ENCODE measurements around the gene TPP1. TPM values are rescaled to one million over a fixed set of nuclear protein-coding genes. Genes with fewer than 3 reads are reported as not detected.
A peak's percentile ranks its signal among the peaks of the same experiment; 100 is the strongest.

The TPP1 gene
- 29.4 TPM for polyA plus RNA-seq (2012; ENCODE audit: missing spikeins)

DNA sequence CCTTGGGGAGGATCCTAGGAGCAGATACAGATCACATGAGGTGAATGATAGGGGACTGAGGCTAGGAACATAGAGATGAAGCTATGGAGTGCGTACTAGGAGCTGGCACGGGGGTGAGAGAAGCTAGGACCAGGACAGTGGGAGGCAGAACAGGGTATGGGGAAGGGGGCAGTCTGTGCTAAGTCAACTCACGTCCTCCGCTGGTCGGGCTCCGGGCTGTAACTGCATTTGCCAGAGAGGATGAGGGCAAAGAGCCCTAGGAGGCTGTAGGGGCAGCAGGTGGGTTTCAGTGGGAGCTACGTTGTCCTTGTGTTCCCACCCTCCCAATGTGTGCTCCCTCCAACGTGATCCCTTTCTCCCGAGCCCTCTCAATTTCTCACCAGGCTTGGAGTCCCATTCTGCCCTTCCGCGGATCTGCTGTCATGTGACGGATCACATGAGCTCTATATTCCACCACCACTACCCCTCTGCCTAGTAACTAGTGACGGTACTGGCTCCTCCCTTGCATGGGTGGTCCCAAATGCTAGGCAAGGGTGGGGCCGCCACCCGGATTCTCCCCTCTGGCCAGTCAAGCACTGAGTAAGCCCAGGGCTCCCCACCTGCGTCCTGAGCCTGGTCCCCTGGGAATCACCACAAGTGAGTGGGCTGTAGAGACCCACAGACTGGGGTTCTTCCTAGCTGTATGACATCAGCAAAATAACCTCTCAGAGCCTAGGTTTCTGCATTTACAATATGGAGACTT is at the start of gene TPP1:
TPP1 (minus strand) TSS at position 419 of the 742 bp plus-strand sequence; CDS start at position 397, 22 bp downstream.
- TF ChIP-seq POLR2A (IDR thresholded peaks at IDR 0.05; ENCODE audit: low read depth, low read length): peak; percentile 63
- no peak; the same call in 1 of the 2 replicates for TF ChIP-seq TAF1 (IDR thresholded peaks at IDR 0.05; ENCODE audit: borderline replicate concordance, low read depth, low read length)
- FAIRE-seq: peak; percentile 100

DNA sequence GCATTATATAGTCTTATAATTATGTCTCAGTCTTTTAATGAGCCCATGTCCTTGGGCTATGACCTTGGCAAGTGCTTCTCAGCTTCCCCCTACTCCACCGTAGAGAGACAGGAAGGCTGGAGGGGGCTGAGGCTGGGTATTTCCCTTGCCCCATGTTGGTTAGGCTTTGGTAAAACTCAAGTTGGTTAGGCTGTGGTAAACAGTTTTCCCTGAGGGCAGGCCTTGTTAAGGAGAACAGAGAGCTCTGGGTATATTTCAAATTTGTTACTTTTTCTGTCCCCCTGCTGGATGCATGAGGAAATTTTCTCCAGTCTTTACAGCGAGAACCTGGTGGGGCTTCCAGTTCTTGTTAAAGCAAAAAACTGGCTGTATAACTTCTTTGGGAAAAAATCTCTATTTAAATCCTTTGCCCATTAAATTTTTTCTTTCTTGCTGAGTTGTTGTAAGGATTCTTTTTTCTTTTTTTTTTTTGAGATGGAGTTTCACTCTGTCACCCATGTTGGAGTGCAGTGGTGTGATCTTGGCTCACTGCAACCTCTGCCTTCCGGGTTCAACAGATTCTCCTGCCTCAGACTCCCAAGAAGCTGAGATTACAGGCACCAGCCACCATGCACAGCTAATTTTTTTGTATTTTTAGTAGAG is 48.6 kb upstream of the TPP1 start:
- DNase-seq (ENCODE audit: insufficient read length) (no peak), FAIRE-seq (peak; percentile 89)
- TF ChIP-seq TAF1 (IDR thresholded peaks at IDR 0.05; ENCODE audit: borderline replicate concordance, low read depth, low read length) (no peak), POLR2AphosphoS5 (IDR thresholded peaks at IDR 0.05; ENCODE audit: low read depth, low read length) (no peak), POLR2A (IDR thresholded peaks at IDR 0.05; ENCODE audit: low read depth, low read length) (no peak)

More for the DNA sequence above, at the start of gene TPP1:
- DNase-seq (ENCODE audit: insufficient read length): peak; percentile 94

DNA sequence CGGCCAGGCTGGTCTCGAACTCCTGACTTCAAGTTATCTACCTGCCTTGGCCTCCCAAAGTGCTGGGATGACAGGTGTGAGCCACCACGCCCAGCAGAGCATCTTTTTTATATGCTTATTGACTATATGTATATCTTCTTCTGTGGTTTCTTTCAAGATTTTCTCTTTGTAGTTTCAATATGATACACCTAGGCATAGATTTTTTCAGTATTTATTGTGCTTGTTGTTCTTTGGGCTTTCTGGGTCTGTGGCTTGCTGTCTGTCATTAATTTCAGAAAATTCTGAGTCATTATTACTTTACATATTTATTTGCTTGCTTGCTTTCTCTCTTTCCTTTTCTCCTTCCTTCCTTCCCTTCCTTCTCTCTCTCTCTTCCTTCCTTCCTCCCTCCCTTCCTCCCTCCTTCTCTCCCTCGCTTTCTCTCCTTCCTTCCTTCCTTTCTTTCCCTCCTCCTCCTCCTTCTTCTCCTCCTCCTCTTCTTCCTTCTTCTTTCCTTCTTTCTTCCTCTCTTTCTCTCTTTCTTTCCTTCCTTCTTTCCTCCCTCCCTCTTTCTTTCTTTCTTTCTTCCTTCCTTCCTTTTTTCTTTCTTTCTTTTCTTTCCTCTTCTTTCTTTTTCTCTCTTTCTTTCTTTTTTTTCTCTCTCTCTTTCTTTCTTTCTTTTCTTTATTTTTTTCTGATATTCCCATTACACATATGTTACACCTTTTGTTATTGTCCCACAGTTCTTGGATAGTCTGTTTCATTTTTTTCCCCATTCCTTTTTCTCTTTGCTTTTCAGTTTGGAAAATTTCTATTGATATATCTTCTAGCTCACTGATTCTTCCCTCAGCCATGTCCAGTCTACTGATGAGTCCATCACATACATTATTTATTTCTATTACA is 47.3 kb upstream of the TPP1 start:
- TF ChIP-seq TAF1 (IDR thresholded peaks at IDR 0.05; ENCODE audit: borderline replicate concordance, low read depth, low read length) (no peak), POLR2AphosphoS5 (IDR thresholded peaks at IDR 0.05; ENCODE audit: low read depth, low read length) (no peak), POLR2A (IDR thresholded peaks at IDR 0.05; ENCODE audit: low read depth, low read length) (no peak)
- no peak for DNase-seq (ENCODE audit: insufficient read length)

DNA sequence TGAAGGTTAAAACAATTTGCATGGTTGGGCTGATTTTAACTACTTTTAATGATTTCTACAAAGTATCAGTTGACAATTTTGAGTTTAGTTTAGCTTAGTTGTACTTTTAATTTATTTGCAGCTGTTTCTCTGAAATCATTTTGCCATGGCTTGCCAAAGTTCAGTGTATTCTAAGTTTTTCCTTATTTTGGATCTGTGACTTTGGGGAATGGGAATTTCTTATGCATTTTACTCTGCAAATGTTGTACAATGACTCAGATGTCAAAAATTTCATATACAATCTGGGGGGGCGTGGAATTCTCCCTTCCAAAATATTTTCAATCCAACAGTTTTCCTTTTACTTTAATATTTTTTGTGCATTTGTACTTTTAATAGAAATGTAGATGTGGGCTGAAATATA is 45.3 kb upstream of the TPP1 start:
- DNase-seq (ENCODE audit: insufficient read length) (no peak), FAIRE-seq (no peak)
- TF ChIP-seq POLR2AphosphoS5 (IDR thresholded peaks at IDR 0.05; ENCODE audit: low read depth, low read length) (no peak), TAF1 (IDR thresholded peaks at IDR 0.05; ENCODE audit: borderline replicate concordance, low read depth, low read length) (no peak), POLR2A (IDR thresholded peaks at IDR 0.05; ENCODE audit: low read depth, low read length) (no peak)

More for the DNA sequence above, 47.3 kb upstream of the TPP1 start:
- FAIRE-seq: no peak

DNA sequence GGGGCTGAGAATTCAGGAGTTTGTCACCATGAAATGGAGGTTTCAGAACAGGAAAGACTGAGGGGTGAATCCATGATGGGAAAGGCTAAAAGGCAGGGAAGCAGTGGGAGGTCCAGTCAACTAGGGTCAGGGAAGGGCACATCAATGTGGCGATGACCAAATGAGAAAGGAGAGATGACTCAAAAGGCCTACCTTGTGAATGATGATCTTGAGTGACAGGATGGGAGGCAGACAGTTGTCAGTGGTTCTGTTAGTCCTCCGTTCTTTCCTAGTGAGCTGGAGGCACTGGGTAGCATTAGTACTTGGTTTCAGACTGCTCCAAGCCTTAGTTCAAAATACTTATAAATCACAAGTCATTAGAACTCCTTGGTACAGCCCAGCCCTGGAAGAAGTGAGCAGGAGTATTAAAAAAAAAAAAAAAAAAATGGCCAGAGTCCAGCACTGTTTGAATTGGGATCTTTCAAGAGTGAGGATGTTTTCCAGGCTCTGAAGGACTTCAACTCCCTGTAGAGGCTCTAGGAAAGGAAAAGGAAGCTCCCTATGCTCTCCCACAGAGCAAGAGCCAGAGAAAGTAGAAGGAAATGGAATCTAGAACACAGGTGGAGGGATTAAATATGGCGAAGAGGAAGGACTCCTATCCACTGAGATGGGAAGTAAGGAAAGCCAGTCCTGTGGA is 44.7 kb upstream of the TPP1 start:
- no peak for DNase-seq (ENCODE audit: insufficient read length)
- no peak for FAIRE-seq
- no peak for TF ChIP-seq POLR2A (IDR thresholded peaks at IDR 0.05; ENCODE audit: low read depth, low read length)
- TF ChIP-seq TAF1 (IDR thresholded peaks at IDR 0.05; ENCODE audit: borderline replicate concordance, low read depth, low read length): no peak
- no peak for TF ChIP-seq POLR2AphosphoS5 (IDR thresholded peaks at IDR 0.05; ENCODE audit: low read depth, low read length)

DNA sequence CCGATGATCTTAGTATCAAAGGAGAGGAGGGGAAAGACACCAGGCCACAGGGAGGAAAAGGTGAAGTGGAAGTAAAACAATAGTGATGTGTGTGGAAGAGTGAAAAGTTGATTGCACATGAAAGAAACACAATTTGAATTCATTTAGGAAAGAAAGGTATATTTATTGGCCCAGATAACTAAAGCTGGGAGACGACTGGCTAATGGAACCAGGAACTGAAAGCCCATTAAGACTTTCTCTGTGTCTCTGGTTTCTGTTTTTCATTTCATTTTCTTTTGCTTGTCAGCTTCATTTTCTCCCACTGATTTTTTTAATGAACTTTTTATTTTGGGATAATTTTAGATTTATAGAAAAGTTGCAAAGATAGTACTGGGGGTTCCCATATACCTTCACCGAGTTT is 41.5 kb upstream of the TPP1 start:
- FAIRE-seq: peak; percentile 82
- TF ChIP-seq POLR2AphosphoS5 (IDR thresholded peaks at IDR 0.05; ENCODE audit: low read depth, low read length) (no peak), POLR2A (IDR thresholded peaks at IDR 0.05; ENCODE audit: low read depth, low read length) (no peak), TAF1 (IDR thresholded peaks at IDR 0.05; ENCODE audit: borderline replicate concordance, low read depth, low read length) (no peak)
- no peak for DNase-seq (ENCODE audit: insufficient read length)

DNA sequence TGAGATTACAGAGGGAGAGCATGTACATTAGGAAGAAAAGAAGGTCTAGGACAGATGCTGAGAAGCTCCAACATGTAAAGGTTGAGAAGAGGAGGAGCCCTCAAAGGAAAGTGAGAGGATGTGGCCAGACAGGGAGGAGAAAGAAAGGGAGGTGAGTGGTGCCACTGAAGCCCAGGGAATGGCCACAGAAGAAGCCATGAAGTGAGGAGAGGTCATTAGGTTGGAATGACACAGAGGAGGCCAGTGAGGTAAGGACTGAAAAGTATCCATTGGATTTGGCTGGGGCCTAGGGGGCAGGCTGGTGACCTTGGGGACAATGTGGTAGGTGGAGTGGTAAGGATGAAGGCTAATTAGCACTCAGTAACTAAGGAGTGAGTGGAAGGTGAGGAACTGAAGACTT is 39.4 kb upstream of the TPP1 start:
- FAIRE-seq (no peak), DNase-seq (ENCODE audit: insufficient read length) (no peak)
- no peak for TF ChIP-seq POLR2A (IDR thresholded peaks at IDR 0.05; ENCODE audit: low read depth, low read length)
- no peak for TF ChIP-seq POLR2AphosphoS5 (IDR thresholded peaks at IDR 0.05; ENCODE audit: low read depth, low read length)
- TF ChIP-seq TAF1 (IDR thresholded peaks at IDR 0.05; ENCODE audit: borderline replicate concordance, low read depth, low read length): no peak

DNA sequence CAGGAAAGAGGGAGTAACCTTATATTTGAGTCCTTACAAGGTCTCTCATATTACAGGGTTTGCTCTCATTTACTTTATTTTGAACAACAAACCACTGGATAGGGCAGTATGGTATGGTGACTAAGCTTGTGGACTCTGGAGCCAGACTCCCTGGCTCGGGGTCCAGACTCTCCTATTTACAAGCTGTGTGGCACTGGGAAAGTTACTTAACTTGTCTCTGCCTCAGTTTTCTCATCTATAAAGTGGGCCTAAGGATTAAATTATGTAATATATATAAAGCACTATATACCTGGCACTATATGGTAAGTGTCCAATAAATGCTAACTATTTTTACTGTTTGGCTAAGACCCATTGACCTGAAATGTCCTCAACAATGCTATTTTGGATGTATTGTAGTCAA is 38.1 kb upstream of the TPP1 start:
- FAIRE-seq: no peak
- TF ChIP-seq POLR2AphosphoS5 (IDR thresholded peaks at IDR 0.05; ENCODE audit: low read depth, low read length): no peak
- no peak for TF ChIP-seq POLR2A (IDR thresholded peaks at IDR 0.05; ENCODE audit: low read depth, low read length)
- no peak for TF ChIP-seq TAF1 (IDR thresholded peaks at IDR 0.05; ENCODE audit: borderline replicate concordance, low read depth, low read length)
- no peak for DNase-seq (ENCODE audit: insufficient read length)

DNA sequence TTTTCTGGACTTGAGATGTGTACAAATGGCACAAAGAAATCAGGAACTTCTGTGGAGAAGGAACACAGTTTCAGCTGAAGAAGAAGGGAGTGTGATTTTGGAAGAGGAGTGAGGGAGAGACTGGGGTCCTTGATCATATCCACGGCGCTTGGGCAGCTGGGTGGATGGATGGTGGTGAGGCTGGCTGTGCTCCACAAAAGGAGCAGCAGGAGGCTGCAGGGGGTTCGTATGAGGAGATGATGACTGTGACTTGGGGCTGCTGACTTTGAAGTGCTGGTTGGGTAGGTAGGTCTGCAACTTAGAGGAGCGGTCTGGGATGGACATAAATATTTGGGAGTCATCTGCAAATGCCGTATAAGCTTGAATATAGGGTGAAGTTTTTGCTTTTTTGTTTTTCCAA is 37.7 kb upstream of the TPP1 start:
- DNase-seq (ENCODE audit: insufficient read length) (no peak), FAIRE-seq (no peak)
- TF ChIP-seq POLR2A (IDR thresholded peaks at IDR 0.05; ENCODE audit: low read depth, low read length) (no peak), POLR2AphosphoS5 (IDR thresholded peaks at IDR 0.05; ENCODE audit: low read depth, low read length) (no peak), TAF1 (IDR thresholded peaks at IDR 0.05; ENCODE audit: borderline replicate concordance, low read depth, low read length) (no peak)

DNA sequence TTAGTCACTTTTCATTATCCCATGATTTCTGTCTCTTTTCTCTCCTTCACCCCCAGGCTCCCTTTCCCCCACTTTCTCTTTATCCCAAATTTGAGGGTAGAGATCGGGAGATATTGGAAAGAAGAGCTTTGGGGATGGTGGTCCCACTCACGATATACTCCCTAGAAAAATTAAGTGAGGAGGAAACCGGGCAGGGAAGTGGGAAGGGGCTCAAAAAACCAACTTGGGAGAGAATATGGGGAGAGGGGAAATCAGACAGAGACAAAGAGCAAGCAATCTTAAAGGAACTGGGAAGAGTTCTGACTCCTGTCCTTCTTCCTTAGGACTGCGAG is 37.3 kb upstream of the TPP1 start:
- FAIRE-seq: no peak
- TF ChIP-seq TAF1 (IDR thresholded peaks at IDR 0.05; ENCODE audit: borderline replicate concordance, low read depth, low read length) (no peak), POLR2A (IDR thresholded peaks at IDR 0.05; ENCODE audit: low read depth, low read length) (no peak), POLR2AphosphoS5 (IDR thresholded peaks at IDR 0.05; ENCODE audit: low read depth, low read length) (no peak)
- DNase-seq (ENCODE audit: insufficient read length): no peak

Data from GM12892 (cell line).